ENCODE results near the gene CCDC187. TPM values are rescaled to one million over a fixed set of nuclear protein-coding genes. Genes with fewer than 3 reads are reported as not detected.

Gene CCDC187
- total and polyA plus RNA-seq, 2 of the 4 experiments (the other 2 are of a cell fraction), result not detected

GRCh38 chr9:136312009-136312375, 8.1 kb upstream of the CCDC187 start:
- POLR2A ChIA-PET (ENCODE audit: unreplicated experiment), result no interaction called here
- Histone ChIP-seq H2BK20ac (ENCODE audit: low read depth, low read length) (no peak overlapping the region), H3K56ac (ENCODE audit: extremely low read depth, insufficient read depth, low read length) (no peak overlapping the region), H3K9ac (ENCODE audit: low read depth, low read length) (no peak overlapping the region), H3K14ac (replicated peaks; ENCODE audit: low read depth, low read length) (no peak overlapping the region), H2AK9ac (replicated peaks; ENCODE audit: low read depth, low read length, poor library complexity) (no peak overlapping the region), H2BK15ac (ENCODE audit: low read depth, low read length) (no peak overlapping the region), H3K4me3 (ENCODE audit: insufficient read depth, low read depth, low read length) (no peak overlapping the region), H3K79me1 (ENCODE audit: low read depth in 1 of 2, low read length in 2 of 2) (no peaks in the 10 kb centered on the region), H3K23ac (ENCODE audit: low read depth, low read length) (no peak overlapping the region), H3K4ac (ENCODE audit: low read depth, low read length) (no peak overlapping the region), H3K18ac (ENCODE audit: low read depth, low read length) (no peak overlapping the region), H3K9me1 (ENCODE audit: insufficient read depth, low read length) (peaks cover 11% of the 10 kb centered on the region), H3K9me3 (ENCODE audit: control insufficient read depth, insufficient read depth, low read length) (peaks cover 15% of the 10 kb centered on the region), H4K91ac (ENCODE audit: insufficient read depth, low read depth, low read length) (no peak overlapping the region), H3K36me3 (ENCODE audit: control insufficient read depth, insufficient read depth, low read length) (no peaks in the 10 kb centered on the region), H3K27me3 (ENCODE audit: control insufficient read depth, insufficient read depth, low read length) (no peaks in the 10 kb centered on the region; the same call in 1 of the 2 replicates), H2BK5ac (ENCODE audit: low read depth, low read length, poor library complexity, severe bottlenecking) (no peak overlapping the region), H3K27ac (ENCODE audit: insufficient read depth, low read length) (no peak overlapping the region), H2AFZ (replicated peaks; ENCODE audit: low read length, poor library complexity) (no peak overlapping the region), H4K8ac (ENCODE audit: low read depth in 2 of 2, low read length in 2 of 2) (no peak overlapping the region), H2AK5ac (ENCODE audit: low read depth, low read length) (no peak overlapping the region), H4K20me1 (ENCODE audit: insufficient read depth, low read length) (no peaks in the 10 kb centered on the region), H4K5ac (ENCODE audit: low read depth, low read length) (no peak overlapping the region), H3K4me1 (ENCODE audit: control insufficient read depth, insufficient read depth, low read length) (no peaks in the 10 kb centered on the region), H2BK120ac (ENCODE audit: low read depth, low read length) (no peak overlapping the region), H3K4me2 (ENCODE audit: low read depth, low read length) (no peak overlapping the region)
- CTCF ChIA-PET, result interaction anchor here (1.6 kb wide), 1 partner anchor 98 kb away, joined by 5 read pairs; no protein-coding TSS in a partner anchor
- BruUV-seq (replicated peaks), result no TSS peak
- dilution Hi-C loops (cut with HindIII; ENCODE audit: low sequenced_read_pairs, unreplicated experiment) (no loop called here), in situ Hi-C loops (cut with MboI; ENCODE audit: low sequenced_read_pairs) (no loop called here), intact Hi-C loops (cut with micrococcal nuclease) (loop anchor here (1.0 kb wide), 3 partner anchors 27 to 88 kb away; partner anchors contain the start of genes DNLZ and SNAPC4)
- ATAC-seq (ENCODE audit: low read depth) (no peak), DNase-seq (no peak)
- TF ChIP-seq CHD1 (IDR thresholded peaks at IDR 0.05; ENCODE audit: low read depth, low read length) (no peak), MXI1 (IDR thresholded peaks at IDR 0.05; ENCODE audit: borderline replicate concordance, low read depth, low read length) (no peak), MAFK (IDR thresholded peaks at IDR 0.05; ENCODE audit: low read depth, low read length) (no peak), USF2 (IDR thresholded peaks at IDR 0.05; ENCODE audit: low read depth, low read length) (no peak), RCOR1 (IDR thresholded peaks at IDR 0.05; ENCODE audit: insufficient replicate concordance, low read length) (no peak), FOS (IDR thresholded peaks at IDR 0.05; ENCODE audit: low read depth, low read length) (no peak), SMC3 (IDR thresholded peaks at IDR 0.05; ENCODE audit: low read depth, low read length) (no peak), NFE2L2 (IDR thresholded peaks at IDR 0.05; ENCODE audit: low read depth, low read length) (no peak), RAD21 (IDR thresholded peaks at IDR 0.05; ENCODE audit: low read length) (no peak), CEBPB (IDR thresholded peaks at IDR 0.05; ENCODE audit: low read depth, low read length) (no peak), POLR2A (IDR thresholded peaks at IDR 0.05; ENCODE audit: low read depth, low read length) (no peak), MAZ (IDR thresholded peaks at IDR 0.05; ENCODE audit: borderline replicate concordance, low read depth, low read length) (no peak), BHLHE40 (IDR thresholded peaks at IDR 0.05; ENCODE audit: low read depth, low read length) (no peak), RFX5 (IDR thresholded peaks at IDR 0.05; ENCODE audit: low read depth, low read length) (no peak), ELK1 (IDR thresholded peaks at IDR 0.05; ENCODE audit: borderline replicate concordance, low read depth, low read length) (no peak), CTCF (conservative IDR thresholded peaks at IDR 0.05; ENCODE audit: low read depth, low read length) (no peak)
- WGBS, 2 experiments (ENCODE audit: extremely low coverage in 2 of 2, insufficient read length in 1 of 2), result no CpG with 5 or more reads among the region's 10 CpGs
